GM19463 (cell line): ENCODE results near the gene DNASE1L1.

Experiments
- ATAC-seq: cut with Tn5 transposase; IDR thresholded peaks from one replicate; pipeline ENCODE4 v1.9.1; 2021; ENCODE audit warnings: mild to moderate bottlenecking, moderate library complexity; ENCODE audit not compliant: unreplicated experiment

DNASE1L1 gene

DNA sequence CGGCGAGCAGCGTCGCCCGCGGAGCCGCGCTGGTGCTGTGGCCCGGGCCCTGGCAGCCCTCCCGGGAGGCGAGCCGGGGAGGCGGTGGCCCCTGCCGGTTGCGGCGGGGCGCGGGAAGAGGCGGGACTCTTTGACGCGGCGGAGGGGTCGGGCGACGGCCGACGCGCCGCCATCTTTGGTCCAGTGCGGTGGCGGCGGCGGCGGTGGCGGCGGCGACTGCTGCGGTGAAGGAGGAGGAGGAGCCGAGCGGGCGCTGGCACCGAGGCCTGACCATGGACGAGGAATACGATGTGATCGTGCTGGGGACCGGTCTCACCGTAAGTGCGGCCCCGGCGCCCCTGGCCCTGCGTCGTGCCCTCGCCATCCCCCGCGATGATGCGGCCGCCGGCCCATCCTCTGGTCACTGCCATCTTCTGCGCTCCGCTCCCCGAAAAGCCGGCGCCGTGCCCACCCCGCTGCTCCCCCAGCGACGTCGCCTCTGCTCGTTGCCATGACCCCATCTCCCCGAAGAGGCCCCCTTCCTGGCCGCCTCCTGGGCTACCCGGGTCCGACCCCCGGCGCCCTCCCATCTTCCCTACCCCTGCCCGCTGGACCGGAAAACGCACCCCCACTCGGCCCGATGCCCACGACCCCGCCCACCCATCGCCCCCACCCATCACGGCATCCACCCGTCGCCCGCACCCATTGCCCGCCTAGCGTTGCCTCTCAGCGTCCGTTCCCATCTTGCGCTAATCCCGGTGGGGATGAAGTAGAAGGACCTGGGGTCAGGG is 28.1 kb upstream of the DNASE1L1 start, which contains the start of gene GDI1:
TSS of gene GDI1 (plus strand) at position 172 of the 770 bp plus-strand sequence. CDS start at position 273, 101 bp downstream.
- ATAC-seq: no peak

DNA sequence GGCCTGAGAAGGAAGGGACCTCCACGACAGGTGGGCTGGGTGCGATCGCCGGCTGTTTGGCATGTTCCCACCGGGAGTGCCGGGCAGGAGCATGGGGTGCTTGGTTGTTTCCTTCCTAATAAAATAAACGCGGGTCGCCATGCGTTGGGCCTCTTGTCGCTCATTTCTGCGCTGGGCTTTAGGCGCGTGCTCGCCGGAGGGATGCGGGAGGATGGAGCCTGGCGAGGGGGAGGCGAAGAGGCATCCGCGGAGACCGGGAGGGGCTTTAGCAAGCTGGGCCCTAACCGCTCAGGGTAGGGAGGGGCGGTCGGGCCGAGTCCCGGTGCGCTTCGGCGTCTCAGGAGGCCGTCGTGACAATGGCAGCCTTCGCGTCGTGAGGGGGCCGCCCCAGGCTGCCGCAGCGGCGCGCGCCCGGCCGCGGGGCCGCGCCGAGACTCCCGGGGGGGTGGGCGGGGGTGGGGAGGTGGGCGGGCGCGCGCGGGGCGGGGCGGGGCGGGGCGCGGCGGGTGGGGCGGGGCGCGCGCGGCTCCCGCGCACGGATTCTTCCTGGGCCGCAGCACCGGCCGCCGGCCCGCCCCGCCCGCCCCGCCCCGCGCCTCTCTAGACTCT is 27.4 kb upstream of the DNASE1L1 start:
- no peak for ATAC-seq

DNA sequence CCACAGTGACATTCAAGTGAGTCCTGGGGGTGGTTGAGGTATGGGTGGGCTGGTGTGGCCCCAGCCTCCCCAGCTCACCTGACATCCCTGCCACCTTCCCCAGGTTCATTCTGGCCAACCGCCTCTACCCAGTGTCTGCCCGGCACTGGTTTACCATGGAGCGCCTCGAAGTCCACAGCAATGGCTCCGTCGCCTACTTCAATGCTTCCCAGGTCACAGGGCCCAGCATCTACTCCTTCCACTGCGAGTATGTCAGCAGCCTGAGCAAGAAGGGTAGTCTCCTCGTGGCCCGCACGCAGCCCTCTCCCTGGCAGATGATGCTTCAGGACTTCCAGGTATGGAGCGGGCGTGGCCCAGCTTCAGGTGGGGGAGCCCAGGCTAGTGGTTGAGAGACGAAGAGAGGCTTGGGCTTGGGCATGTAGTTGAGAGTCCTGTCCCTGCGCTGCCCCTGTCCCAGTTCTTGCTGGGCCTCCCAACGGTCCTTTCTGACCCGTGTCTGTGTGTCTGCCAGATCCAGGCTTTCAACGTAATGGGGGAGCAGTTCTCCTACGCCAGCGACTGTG is 26.2 kb upstream of the DNASE1L1 start:
- no peak for ATAC-seq

DNA sequence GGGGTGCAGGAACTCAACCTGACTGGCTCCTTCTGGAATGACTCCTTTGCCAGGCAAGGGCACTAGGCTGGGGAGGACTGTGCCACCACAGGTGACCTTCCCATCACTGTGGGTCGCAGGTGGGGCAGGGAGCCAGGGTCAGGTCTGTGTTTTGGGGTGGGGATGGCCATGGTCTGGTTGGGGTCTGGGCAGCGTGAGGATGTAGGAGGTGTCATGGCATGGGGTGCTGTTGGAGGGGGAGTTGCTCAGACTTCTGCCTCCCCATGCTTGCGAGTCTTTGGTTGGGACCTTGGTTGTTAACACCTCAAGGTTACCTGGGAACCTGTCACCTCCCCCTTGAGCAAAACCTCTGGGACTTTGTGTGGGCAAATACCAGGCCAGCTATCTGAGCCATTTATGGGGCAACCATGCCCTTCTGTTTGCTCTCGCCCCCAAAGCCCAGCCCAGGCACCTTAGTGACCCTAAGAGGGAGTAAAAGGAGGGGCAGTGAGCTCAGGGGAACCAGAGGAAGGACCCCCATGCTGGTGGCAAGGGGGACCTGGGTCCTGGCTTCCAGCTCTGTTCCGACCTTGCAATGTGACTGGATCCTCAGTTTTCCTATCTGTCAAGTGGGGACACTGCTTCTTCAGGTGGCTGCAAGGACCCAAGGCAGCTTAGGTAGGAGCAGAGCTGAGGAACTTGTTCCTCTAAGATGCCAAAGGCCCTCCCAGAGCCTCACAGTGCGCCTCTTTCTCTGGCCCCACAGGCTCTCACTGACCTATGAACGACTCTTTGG is 25.5 kb upstream of the DNASE1L1 start:
- ATAC-seq: no peak

- no peak for ATAC-seq
Measured at GRCh38 chrX:154433605-154434004, 24.6 kb upstream of the DNASE1L1 start.

DNA sequence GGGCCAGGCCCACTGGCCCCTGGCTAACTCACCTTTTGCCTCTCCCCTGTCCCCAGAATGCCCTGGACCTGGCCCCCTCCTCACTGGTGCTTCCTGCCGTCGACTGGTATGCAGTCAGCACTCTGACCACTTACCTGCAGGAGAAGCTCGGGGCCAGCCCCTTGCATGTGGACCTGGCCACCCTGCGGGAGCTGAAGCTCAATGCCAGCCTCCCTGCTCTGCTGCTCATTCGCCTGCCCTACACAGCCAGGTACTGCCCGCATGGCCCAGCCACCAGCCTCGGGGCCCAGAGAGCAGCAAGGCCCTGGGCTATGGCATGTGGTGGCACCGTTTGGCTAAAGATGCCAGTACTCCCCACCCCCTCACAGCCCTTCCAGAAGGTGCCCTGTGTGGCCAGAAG is 23.2 kb upstream of the DNASE1L1 start:
- no peak for ATAC-seq

DNA sequence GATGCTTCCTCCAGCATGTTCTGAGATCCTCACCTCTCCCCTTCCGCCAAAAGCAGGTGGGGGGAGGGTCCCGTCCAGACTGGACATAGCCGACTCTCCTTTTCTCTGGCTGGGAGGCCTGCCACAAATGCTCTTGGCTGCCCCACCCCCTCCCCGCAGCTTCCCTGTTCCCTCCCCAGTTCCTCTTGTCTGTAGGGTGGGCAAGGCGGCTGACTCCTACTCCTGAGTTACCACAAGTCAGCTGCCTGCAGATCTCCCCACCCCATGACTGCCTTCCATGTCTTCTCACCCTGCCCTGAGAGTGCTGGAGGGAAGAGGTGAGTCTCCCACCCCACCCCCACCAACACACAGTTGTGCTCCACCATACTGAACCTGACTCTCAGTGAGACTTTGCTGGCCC is 22.3 kb upstream of the DNASE1L1 start:
- ATAC-seq: no peak

DNA sequence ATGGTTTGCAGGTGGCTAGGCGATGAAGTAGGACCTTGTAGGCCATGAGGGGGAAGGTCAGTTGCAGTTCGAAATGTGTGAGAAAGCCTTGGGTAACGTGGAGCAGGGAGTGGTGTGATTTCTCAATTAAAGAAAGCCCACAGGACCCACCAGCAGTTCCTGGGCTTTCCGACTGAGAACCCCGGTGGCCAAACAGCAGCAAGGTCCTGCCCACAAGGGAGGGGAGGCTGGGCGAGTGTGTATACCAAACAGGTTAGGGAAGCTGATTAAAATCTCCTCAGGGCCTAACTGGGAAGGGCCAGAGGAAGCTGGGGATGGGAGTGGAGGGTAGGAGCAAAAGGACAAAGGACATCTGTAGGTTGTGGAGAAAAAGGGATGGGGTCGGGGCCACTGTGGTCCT is 21.9 kb upstream of the DNASE1L1 start:
- no peak for ATAC-seq

GRCh38 chrX:154430479-154430878 is 21.4 kb upstream of the DNASE1L1 start:
- ATAC-seq: no peak

- no peak for ATAC-seq
Measured at GRCh38 chrX:154429711-154430110, 20.7 kb upstream of the DNASE1L1 start.

DNA sequence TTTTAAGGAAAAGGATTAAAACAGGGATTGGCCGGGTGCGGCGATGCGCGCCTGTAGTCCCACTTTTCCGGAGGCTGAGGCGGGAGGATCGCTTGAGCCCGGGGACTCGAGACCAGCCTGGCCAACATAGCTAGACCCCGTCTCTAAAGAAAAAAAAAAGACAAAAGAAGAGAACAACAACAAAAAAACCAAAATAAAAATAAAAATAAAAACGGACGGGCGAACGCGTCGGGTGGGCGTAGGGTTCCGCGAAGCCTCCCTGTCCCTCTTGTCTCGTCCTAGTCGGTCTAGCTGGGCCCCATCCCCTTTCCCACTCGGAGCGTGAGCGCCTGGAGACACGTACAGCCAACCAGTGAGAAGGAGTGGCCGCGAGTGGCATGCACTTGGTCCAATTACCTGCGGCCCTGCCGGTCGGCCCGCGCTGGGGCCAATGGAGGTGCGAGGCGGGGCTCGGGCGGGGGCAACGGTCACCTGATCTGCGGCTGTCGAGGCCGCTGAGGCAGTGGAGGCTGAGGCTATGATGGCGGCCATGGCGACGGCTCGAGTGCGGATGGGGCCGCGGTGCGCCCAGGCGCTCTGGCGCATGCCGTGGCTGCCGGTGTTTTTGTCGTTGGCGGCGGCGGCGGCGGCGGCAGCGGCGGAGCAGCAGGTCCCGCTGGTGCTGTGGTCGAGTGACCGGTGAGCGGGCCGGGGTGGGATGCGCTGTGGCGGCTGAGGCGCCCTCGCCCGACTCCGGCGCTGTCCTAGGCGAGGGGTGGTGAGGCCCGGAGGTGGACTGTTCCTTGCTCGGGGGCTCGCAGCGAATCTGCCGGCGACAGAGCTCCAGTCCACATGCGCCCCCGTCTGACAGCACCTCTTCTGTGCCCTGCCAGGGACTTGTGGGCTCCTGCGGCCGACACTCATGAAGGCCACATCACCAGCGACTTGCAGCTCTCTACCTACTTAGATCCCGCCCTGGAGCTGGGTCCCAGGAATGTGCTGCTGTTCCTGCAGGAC is 19.4 kb upstream of the DNASE1L1 start, which contains the start of gene ATP6AP1:
TSS of gene ATP6AP1 (plus strand) at position 502 of the 996 bp plus-strand sequence. CDS start at position 518, 16 bp downstream.
- ATAC-seq: peak; percentile 98

GRCh38 chrX:154426916-154427770 is 18.1 kb upstream of the DNASE1L1 start:
- no peak for ATAC-seq

DNA sequence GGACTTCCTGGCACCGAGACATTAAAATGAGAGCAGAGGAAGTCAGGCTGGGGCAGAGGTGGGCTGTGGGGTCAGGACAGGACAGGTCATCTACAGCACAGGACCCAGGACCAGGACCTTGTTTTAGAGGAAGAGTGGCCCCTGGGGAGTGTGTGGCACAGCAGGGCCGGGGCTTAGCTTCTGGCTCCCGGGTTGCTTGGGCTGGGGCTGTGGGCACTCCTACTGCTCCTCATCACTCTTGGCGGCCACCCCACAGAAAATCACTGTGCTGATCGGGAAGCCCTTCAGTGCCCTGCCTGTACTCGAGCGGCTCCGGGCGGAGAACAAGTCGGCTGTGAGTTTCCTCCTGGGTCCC is 11.3 kb upstream of the DNASE1L1 start:
- ATAC-seq: no peak

GRCh38 chrX:154419688-154420401 is 10.8 kb upstream of the DNASE1L1 start:
- ATAC-seq: no peak

DNA sequence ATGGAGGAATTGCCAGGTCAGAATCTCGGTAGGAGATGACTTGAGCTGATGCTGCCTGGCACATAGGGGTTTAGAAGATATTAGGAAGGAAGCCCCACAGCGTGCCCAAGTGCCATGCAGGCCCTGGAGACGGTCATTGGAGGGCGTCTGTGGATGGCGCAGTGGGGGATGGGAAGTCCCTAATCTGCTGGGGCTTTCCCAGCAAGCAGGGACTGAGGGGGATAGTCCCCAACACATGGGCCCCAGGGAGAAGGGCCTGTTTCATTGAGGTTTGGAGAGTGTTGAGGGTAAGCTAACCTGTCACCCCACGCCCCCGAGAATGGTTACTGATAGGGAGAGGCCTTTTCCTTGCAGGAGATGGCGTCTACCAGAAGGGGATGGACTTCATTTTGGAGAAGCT is 10.1 kb upstream of the DNASE1L1 start:
- ATAC-seq: no peak

GRCh38 chrX:154417157-154417556 is 8.1 kb upstream of the DNASE1L1 start:
- ATAC-seq: no peak

DNA sequence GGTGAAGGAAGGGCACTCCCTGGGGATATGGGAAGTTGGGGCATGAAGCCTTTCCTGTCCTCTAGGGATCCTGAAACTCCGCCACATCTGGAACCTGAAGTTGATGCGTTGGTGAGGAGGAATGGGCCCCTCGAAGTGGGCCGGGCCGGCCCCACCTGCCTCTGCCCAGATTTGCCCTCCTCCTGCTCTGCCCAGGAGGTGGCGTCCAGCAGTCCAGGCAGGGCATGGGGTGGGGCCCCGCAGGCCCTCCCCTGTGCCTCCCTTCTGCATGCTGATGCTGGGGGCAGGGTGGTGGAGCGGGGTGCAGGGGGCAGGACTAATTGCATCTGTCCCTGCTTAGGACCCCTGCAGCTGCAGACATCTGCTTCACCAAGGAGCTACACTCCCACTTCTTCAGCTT is 4.1 kb upstream of the DNASE1L1 start:
- ATAC-seq: no peak

DNA sequence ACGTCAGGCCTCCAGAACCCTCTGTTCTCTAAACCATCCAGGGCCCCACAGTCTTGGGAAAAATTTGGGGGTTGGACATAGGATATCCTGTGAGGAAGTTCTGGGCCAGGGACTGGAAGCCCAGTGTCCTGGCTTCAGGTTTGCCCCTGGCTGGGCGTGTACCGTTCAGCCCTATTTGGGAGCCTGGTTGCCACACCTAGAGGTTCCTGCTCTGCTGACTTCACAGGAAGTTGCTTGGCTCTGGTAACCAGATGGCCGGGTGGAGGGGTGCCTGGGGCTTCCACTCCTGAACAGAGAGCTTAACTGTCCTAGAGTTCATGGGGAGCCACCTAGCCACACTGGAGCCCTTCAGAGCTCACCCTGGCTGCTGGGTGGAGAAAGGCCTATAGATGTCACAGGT is 3.4 kb upstream of the DNASE1L1 start:
- no peak for ATAC-seq

- peak; percentile 38 for ATAC-seq
Measured at GRCh38 chrX:154411981-154412340, 2.9 kb upstream of the DNASE1L1 start.
